Adrenal gland (tissue), 5 donors: ENCODE measurements around the gene VCP.

Experiments
- POLR2A ChIP-seq, 2 donors: fragments of 450-650 bp; IDR thresholded peaks; one replicate each; pipeline ENCODE4 v1.6.1; 2017; ENCODE audit warnings: antibody characterized with exemption in 2 of 2, mild to moderate bottlenecking in 2 of 2, moderate library complexity in 1 of 2
- TF ChIP-seq, protein P1 (sequence below), 6 experiments: fragments of 450-650 bp in 4 of 6; fragments of 200-600 bp in 2 of 6; sonication (generic) in 1 of 6; IDR thresholded peaks; 1 replicate in 5 of 6; 2 replicates in 1 of 6; pipeline versions ENCODE4 v1.5.1 to v1.8.0; 2016 to 2021; ENCODE audit warnings: antibody characterized with exemption in 6 of 6, mild to moderate bottlenecking in 2 of 6, moderate library complexity in 1 of 6
- donor health status: DM: no; HTN: no; CAD: no.

GRCh38 chr9:35078066-35078465 lies 5.6 kb upstream of the VCP start:
- TF ChIP-seq POLR2A (IDR thresholded peaks at IDR 0.05), result no peak
- TF ChIP-seq, protein P1, sequence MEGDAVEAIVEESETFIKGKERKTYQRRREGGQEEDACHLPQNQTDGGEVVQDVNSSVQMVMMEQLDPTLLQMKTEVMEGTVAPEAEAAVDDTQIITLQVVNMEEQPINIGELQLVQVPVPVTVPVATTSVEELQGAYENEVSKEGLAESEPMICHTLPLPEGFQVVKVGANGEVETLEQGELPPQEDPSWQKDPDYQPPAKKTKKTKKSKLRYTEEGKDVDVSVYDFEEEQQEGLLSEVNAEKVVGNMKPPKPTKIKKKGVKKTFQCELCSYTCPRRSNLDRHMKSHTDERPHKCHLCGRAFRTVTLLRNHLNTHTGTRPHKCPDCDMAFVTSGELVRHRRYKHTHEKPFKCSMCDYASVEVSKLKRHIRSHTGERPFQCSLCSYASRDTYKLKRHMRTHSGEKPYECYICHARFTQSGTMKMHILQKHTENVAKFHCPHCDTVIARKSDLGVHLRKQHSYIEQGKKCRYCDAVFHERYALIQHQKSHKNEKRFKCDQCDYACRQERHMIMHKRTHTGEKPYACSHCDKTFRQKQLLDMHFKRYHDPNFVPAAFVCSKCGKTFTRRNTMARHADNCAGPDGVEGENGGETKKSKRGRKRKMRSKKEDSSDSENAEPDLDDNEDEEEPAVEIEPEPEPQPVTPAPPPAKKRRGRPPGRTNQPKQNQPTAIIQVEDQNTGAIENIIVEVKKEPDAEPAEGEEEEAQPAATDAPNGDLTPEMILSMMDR (IDR thresholded peaks at IDR 0.05), result no peak
